Measurements from ENCODE around the gene COA1. TPM values are rescaled to one million over a fixed set of nuclear protein-coding genes. Genes with fewer than 3 reads are reported as not detected.

The COA1 gene
- polyA plus RNA-seq, 1 donor (not counting 4 experiments of a cell fraction or from before 2014, with no cell fraction given) = 32.2 TPM

DNA sequence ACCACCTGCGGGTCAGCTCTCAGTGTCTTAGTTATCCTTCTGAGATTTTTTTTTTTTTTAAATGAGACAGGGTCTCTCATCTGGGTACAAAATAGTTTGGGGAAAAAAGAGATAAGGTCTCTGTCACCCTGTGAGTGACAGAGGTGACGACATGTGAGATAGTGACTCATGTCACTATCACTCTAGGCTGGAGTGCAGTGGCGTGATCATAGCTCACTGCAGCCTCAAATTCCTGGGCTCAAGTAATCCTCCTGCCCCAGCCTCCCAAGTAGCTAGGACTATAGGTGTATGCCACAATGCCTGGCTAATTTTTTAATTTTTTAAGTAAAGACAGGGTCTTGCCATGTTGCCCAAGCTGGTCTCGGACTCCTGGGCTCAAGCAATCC lies 39.6 kb upstream of the COA1 start:
- Histone ChIP-seq H4K20me1 (ENCODE audit: control insufficient read depth, extremely low read depth, insufficient read depth, low read length) (no peaks in the 10 kb centered on the region), H3K4me1 (ENCODE audit: control insufficient read depth, extremely low read depth, insufficient read depth, low read length) (peaks cover 13% of the 10 kb centered on the region), H3K27me3 (ENCODE audit: control insufficient read depth, extremely low read depth, insufficient read depth, low read length) (no peaks in the 10 kb centered on the region), H2AFZ (ENCODE audit: control insufficient read depth, low read length) (no peak overlapping the region), H3K36me3 (ENCODE audit: control insufficient read depth in 2 of 2, extremely low read depth in 1 of 2, insufficient read depth in 2 of 2, low read length in 2 of 2) (peaks cover 0 to 4% of the 10 kb centered on the region in 2 experiments), H3K4me2 (ENCODE audit: control insufficient read depth, extremely low read depth, insufficient read depth, low read depth, low read length) (no peak overlapping the region), H3K9ac (ENCODE audit: control insufficient read depth, extremely low read depth, insufficient read depth, low read length) (no peak overlapping the region), H3K27ac (ENCODE audit: control insufficient read depth, insufficient read depth, low read length) (no peak overlapping the region), H3K9me3 (ENCODE audit: control insufficient read depth, low read depth, low read length) (no peaks in the 10 kb centered on the region), H3K4me3 (ENCODE audit: control insufficient read depth in 2 of 3, extremely low read depth in 1 of 3, insufficient read depth in 2 of 3, low read depth in 1 of 3, low read length in 3 of 3) (no peak overlapping the region), H3K9me1 (ENCODE audit: control insufficient read depth, extremely low read depth, insufficient read depth, low read length) (no peaks in the 10 kb centered on the region), H3K79me2 (ENCODE audit: control insufficient read depth, insufficient read depth, low read length) (no peaks in the 10 kb centered on the region)
- dilution Hi-C loops (cut with MboI; ENCODE audit: extremely low pct_ligation_motif_present, low sequenced_read_pairs) = no loop called here
- no peak for TF ChIP-seq EZH2 (IDR thresholded peaks at IDR 0.05; ENCODE audit: low read length)
- TF ChIP-seq, protein P1, sequence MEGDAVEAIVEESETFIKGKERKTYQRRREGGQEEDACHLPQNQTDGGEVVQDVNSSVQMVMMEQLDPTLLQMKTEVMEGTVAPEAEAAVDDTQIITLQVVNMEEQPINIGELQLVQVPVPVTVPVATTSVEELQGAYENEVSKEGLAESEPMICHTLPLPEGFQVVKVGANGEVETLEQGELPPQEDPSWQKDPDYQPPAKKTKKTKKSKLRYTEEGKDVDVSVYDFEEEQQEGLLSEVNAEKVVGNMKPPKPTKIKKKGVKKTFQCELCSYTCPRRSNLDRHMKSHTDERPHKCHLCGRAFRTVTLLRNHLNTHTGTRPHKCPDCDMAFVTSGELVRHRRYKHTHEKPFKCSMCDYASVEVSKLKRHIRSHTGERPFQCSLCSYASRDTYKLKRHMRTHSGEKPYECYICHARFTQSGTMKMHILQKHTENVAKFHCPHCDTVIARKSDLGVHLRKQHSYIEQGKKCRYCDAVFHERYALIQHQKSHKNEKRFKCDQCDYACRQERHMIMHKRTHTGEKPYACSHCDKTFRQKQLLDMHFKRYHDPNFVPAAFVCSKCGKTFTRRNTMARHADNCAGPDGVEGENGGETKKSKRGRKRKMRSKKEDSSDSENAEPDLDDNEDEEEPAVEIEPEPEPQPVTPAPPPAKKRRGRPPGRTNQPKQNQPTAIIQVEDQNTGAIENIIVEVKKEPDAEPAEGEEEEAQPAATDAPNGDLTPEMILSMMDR (optimal IDR thresholded peaks at IDR 0.05 in 1 of 3, IDR thresholded peaks at IDR 0.05 in 1 of 3, conservative IDR thresholded peaks at IDR 0.05 in 1 of 3; ENCODE audit: extremely low read depth in 1 of 3, insufficient read depth in 2 of 3, low read length in 3 of 3) = no peak
- DNase-seq (ENCODE audit: low read depth, low spot score) (no peak), FAIRE-seq (no peak)

DNA sequence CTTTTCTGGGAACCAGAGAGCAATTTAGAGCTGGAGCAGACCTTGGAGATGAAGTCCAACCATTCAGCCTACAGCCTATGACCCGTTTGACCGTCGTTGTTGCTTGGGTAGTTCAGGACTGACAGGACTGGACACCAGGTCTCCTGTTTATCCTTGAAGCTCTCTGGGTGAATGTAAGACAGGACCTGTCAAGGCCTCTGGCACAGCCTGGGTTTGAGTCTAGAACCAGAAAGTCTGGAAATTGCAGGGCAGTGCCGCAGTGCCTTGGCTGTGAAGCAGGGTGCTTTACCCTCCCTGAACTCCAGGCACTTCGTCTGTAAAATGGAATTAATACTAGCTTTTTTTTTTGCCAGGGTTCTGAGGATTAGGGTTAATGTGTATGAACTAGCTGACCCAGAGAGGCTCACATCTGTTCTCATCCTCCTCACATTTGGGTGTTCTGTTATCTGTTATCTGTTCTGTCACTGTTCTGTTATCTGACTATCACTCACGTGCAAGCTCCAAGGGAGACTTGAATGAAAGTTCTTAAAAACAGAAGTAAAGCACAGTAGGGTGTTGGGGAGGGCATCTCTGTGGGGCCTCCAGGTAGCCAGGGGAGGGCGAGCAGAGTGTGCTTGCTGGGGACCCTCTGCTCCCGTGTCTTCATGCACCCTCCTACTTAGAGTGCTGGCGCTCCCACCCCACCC lies 39.0 kb upstream of the COA1 start:
- Histone ChIP-seq H2AFZ (ENCODE audit: control insufficient read depth, low read length) (no peak overlapping the region), H3K4me2 (ENCODE audit: control insufficient read depth, extremely low read depth, insufficient read depth, low read depth, low read length) (no peak overlapping the region), H3K9me3 (ENCODE audit: control insufficient read depth, low read depth, low read length) (no peaks in the 10 kb centered on the region), H3K36me3 (ENCODE audit: control insufficient read depth in 2 of 2, extremely low read depth in 1 of 2, insufficient read depth in 2 of 2, low read length in 2 of 2) (peaks cover 0 to 4% of the 10 kb centered on the region in 2 experiments), H3K4me3 (ENCODE audit: control insufficient read depth in 2 of 3, extremely low read depth in 1 of 3, insufficient read depth in 2 of 3, low read depth in 1 of 3, low read length in 3 of 3) (no peak overlapping the region), H3K9ac (ENCODE audit: control insufficient read depth, extremely low read depth, insufficient read depth, low read length) (no peak overlapping the region), H3K4me1 (ENCODE audit: control insufficient read depth, extremely low read depth, insufficient read depth, low read length) (peaks cover 19% of the 10 kb centered on the region), H3K27me3 (ENCODE audit: control insufficient read depth, extremely low read depth, insufficient read depth, low read length) (no peaks in the 10 kb centered on the region), H4K20me1 (ENCODE audit: control insufficient read depth, extremely low read depth, insufficient read depth, low read length) (no peaks in the 10 kb centered on the region), H3K79me2 (ENCODE audit: control insufficient read depth, insufficient read depth, low read length) (no peaks in the 10 kb centered on the region), H3K9me1 (ENCODE audit: control insufficient read depth, extremely low read depth, insufficient read depth, low read length) (no peaks in the 10 kb centered on the region), H3K27ac (ENCODE audit: control insufficient read depth, insufficient read depth, low read length) (no peak overlapping the region)
- FAIRE-seq (no peak), DNase-seq (ENCODE audit: low read depth, low spot score) (no peak)
- dilution Hi-C loops (cut with MboI; ENCODE audit: extremely low pct_ligation_motif_present, low sequenced_read_pairs) = no loop called here
- TF ChIP-seq EZH2 (IDR thresholded peaks at IDR 0.05; ENCODE audit: low read length) = no peak
- TF ChIP-seq, protein P1 (optimal IDR thresholded peaks at IDR 0.05 in 1 of 3, IDR thresholded peaks at IDR 0.05 in 1 of 3, conservative IDR thresholded peaks at IDR 0.05 in 1 of 3; ENCODE audit: extremely low read depth in 1 of 3, insufficient read depth in 2 of 3, low read length in 3 of 3) = no peak
